HG02885 (cell line): Measurements from ENCODE around the gene GRK6.
"Not testable (repeated sequence)": the region's sequence is repeated elsewhere in the genome, so short reads cannot be mapped to it uniquely, and the experiment has no call there.

Experiments used
- ATAC-seq: cut with Tn5 transposase; IDR thresholded peaks from one replicate; pipeline ENCODE4 v1.9.1; 2021; ENCODE audit warnings: mild to moderate bottlenecking; ENCODE audit not compliant: unreplicated experiment, poor library complexity

GRK6 gene

DNA sequence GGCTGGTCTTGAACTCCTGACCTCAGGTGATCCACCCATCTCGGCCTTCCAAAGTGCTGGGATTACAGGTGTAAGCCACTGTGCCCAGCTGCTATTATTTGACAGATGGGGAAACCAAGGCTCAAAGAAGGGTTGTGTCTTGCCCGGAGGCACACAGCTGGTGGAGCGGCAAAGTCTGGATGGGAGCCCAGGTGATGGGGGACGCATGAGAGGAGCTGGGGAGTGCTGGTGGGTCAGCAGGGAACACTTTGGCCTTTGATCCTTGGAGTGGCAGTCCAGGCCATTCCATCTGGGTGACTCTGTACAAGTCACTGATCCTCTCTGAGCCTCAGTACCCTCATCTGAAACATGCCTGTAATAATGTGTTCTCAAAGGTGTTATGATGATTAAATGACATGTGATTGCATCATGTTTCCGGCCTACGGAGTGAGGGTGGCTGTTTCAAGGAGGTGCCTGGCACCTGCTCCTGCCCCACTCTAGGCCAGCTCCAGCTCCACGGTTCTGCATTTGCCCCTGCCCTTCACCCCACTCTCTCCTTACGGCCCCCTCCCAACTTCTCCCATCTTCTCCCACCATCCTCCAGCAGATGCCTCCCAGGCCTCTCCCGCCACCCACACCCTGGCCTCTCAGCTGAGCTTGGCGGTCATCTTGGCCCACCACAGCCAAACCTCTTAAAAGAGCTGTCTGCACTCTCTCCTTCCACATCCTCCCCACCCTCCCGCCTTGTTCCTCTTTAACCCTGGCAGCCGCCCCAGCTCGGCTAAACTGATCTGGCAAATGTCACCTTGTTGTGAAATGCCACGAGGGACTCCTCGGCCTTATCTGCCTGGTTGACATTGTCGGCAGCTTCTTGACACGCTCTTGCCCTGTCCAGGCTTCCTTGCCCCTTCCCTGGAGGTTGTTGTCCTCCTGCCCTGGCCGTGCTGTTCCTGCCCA is 52.5 kb downstream of the GRK6 start:
- ATAC-seq, result no peak

GRCh38 chr5:177479774-177480173 is 53.3 kb downstream of the GRK6 start:
- ATAC-seq, result no peak

DNA sequence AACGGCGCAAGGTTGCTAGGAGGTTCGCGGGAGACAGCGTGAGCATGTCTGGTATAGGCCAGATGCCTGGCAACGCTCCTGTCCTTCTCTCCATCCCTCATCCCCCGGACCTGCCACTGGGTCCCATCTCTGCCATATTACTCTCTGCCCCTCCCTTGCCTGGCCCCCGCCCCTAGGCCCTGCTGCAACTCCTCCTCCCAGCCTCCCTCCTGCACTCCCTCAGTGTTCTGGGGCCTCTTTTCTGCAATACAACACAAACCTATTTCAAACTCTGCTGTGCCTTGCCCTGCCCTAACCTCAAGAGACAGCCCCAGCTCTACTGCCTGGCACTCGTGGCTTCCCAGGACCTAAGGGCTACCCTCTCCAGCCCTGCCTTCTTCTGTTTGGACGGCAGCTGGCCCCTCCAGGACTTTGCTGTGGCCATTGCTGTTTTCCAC is 55.9 kb downstream of the GRK6 start:
- ATAC-seq, result no peak

GRCh38 chr5:177483042-177483441 is 56.6 kb downstream of the GRK6 start:
- ATAC-seq, result no peak

GRCh38 chr5:177483994-177484901 is 57.8 kb downstream of the GRK6 start:
- no peak for ATAC-seq

DNA sequence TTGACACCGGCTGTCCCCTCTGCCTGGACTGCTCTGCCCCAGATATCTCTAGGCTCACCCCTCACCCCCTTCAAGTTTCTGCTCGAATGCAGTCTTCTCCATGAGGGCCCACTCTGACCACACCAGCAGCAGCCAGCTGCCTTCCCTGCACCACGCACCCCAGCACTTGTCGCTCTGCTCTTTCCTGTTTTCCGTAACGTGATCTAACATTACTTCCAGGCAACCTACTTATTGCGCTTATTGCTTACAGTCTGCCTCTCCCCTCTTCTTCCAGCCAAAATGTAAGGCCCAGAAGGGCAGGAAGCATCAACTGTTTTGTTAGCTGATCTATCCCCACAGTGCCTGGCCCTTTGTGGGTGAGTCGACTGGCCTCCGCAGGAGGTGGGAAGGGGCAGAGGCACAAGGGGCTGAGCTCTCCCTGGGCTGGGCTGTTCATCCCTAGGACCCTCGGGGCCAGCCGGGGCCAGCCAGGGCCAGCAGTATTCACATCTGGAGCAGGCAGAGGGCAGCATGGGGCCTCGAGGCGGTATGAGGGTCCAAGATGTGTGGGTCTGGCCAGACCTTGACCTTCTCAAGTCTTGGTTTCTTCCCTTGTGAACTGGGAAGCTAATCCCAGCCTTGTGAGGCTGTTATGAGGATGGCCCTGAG is 58.5 kb downstream of the GRK6 start:
- ATAC-seq, result no peak

GRCh38 chr5:177485753-177486152 is 59.3 kb downstream of the GRK6 start:
- not testable (repeated sequence) for ATAC-seq

DNA sequence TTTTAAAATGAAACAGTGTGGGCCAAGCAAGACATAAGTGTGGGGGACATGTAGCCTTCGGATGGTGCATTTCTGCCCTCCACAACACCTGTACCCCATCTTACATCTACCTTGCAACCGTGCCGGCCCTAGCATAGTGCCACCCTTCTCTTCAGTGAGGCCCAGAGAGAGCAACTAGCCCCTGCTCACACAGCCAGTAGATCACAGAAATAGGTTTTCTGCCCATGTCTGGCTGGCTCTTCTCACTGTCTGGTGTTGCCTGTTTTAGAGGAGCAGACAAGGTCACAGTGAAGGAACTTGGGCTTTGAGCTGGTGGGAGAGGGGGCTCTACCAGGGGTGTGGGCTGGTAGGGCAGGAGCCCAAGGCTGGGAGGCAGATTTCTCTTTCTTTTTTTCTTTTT is 59.8 kb downstream of the GRK6 start:
- no peak for ATAC-seq

DNA sequence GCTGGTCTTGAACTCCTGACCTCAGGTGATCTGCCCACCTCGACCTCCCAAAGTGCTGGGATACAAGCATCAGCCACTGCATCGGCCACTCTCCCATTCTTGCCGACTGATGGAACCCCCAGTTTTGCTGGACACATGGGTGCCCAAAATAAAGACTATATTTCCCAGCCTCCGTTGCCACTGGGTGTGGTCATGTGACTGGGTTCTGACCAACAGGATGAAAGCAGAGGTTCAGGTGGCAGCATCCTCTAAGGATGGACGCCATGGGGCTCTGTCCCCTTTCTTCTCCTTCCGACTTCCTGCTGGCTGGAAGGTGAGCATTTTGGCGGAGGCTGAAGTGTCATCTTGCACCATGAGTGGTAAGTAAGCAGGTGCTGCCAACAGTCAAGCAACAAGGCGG is 60.7 kb downstream of the GRK6 start:
- no peak for ATAC-seq

DNA sequence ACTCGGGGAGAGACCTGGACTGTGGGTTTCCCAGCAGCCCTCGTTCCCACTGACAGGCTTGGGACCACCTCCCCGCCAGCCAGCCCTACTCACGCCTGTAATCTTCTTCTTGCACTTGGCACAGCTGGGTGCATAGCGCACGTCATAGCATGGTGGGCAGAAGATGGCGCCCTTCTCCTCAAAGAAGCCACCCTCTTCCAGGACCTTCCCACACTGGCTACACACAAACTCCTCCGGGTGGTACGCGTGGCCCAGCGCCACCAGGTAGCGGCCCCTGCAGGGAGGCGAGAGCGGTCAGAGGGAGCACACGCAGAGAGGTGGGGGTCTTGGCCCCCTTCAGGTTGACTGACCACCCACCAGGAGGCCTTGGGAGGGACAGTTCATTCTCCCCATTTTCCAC is 61.5 kb downstream of the GRK6 start:
- no peak for ATAC-seq

GRCh38 chr5:177489119-177489716 is 62.7 kb downstream of the GRK6 start:
- no peak for ATAC-seq

DNA sequence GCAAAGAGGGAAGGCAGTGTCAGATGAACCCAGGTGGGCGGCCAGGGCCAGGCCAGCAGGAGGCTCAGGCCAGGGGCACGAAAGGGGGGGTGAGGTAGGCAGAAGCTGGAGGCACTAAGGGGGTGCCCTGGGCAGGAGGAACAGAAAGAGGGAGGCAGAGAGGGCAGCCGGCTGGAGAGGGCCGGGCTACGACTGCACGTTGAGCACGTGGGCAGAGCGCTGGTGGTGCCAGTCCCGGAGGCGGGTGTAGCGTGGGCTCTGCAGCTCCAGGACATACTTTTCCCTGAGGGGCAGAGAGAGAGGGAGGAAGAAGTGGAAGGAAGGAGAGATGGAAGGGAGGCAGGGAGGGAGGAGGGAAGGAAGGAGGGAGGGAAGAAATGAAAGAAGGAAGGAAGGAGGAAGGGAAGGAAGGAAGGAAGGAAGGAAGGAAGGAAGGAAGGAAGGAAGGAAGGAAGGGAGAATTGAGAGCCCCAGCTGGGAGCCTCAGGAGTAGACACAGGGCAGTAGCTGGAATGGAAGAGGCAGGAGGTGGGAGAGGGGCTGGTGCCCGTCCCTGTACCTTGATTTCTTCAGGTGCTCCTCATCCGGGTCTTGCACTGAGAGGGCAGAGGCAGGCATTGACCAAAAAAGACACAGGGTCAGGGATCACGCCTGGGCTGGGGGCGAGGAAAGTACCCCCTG is 64.0 kb downstream of the GRK6 start:
- no peak for ATAC-seq

DNA sequence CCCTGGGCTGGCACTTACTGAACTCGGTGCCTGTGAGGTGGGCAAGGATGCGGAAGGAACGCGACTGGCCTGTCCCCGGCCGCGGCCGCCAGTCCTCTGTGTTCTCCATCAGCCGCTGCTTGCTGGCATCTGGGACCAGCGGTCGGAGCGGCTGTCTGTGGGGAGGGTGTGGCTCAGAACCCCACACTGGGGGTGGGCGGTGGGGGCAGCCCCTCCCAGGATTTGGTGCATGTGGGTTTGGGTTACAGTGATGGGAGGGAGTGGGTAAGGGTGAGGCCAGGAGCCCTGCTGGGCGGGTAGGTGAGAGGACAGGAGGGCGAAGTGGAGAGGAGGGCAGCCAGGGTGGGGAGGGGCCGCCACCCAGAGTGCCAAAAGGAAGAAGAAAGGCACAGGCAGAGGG is 64.5 kb downstream of the GRK6 start:
- no peak for ATAC-seq

- peak; percentile 45 for ATAC-seq
These were observed 65.0 kb downstream of the GRK6 start for GRCh38 chr5:177491429-177491945.

DNA sequence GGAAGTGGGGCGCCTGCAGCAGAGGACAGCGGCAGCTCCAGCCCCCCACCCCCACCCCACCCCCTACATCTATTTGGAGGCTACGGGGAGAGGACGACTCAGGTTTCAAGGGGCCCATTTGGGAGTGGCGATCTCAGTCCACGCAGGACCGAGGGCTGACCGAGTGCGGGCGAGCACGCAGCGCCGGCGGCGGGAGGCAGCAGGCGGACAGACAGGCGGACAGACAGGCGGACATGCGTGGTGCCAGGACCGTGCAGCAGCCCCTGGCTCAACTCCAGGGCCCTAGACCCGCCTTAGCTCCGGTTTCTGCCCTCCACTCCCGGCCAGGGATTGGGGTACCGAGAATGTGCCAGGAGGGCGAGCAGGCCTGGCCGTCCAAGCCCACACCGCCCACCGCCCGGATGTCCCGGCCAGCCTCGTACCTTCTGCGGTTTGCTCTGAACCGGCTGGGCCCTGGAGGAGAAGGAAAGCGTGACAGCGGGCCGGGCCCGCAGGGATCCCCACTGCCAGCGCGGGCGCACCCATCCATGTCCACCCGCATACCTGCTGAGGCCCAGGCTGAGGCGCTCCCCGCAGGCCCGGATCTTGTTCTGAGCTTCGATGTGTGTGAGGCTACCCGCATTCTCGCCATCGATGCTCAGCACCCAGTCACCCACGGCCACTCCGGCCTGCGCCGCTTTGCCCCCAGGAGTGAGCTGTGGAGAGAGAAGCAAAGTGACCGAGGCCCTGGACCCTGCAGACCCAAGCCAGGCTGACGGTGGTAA is 65.7 kb downstream of the GRK6 start:
- ATAC-seq, result no peak
